ENCODE results near the gene SSRP1.
"Not testable (repeated sequence)": the region's sequence is repeated elsewhere in the genome, so short reads cannot be mapped to it uniquely, and the experiment has no call there.

Gene SSRP1

DNA sequence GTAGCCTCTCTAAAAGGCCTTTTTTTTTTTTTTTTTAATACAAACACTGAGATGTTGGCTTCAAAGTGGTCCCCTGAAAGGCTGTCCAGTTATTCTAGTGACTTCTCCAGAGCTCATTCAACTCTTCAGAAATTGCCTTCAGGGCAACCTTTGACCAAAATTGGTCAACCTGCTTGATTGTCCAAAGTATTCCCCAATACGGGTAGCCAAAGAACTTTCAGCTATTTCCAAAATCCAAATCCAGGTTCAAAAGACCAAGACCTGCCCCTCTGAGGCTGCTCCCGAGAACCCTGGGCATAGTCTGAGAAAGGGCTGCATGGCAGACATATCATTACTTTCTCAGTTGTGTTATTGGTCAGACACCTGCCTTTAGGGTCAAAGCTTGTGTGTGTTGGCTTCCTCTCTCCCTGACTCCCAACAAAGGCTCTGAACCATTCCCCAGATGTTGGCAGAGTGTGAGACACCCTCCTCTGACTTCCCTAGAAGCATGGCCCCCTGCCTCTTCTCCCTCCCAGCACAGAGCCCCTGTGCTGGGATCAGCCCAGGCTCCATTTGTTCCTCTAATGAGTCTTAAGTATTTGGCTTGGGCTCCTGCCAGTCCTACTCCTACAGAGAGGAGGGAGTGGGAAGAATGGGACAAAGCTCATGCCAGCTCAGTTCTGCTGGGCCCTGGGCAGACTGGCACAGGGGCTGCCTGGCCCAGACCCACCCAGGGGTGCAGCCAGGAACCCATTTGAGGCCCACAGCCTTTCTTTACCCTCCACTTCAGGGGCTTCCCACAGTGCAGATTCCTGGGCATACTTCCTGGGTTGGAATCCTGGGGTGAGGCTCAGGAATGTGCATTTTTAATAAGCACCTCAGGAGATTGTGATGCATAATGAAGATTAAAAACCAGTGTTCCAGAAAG, 41.2 kb downstream of the SSRP1 start:
- peak; percentile 46 for DNase-seq

DNA sequence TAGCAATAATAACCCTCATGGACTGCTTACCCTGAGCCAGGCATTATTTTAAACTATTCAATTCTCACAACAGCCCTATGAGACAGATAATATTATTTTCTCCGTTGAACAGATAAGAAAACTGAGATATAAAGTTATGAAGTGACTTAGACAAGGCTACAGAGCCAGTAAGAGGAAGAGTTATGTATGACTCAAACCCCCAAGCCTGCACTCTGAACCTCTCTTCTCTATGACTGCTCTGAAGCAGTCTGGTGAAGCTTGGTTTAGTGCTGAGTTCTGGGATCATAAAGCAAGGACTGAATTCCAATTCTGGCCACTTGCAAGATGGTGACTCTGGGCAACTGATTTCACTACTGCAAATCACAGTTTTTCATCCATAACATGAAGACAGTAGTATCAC, 45.4 kb downstream of the SSRP1 start:
- DNase-seq, result no peak

DNA sequence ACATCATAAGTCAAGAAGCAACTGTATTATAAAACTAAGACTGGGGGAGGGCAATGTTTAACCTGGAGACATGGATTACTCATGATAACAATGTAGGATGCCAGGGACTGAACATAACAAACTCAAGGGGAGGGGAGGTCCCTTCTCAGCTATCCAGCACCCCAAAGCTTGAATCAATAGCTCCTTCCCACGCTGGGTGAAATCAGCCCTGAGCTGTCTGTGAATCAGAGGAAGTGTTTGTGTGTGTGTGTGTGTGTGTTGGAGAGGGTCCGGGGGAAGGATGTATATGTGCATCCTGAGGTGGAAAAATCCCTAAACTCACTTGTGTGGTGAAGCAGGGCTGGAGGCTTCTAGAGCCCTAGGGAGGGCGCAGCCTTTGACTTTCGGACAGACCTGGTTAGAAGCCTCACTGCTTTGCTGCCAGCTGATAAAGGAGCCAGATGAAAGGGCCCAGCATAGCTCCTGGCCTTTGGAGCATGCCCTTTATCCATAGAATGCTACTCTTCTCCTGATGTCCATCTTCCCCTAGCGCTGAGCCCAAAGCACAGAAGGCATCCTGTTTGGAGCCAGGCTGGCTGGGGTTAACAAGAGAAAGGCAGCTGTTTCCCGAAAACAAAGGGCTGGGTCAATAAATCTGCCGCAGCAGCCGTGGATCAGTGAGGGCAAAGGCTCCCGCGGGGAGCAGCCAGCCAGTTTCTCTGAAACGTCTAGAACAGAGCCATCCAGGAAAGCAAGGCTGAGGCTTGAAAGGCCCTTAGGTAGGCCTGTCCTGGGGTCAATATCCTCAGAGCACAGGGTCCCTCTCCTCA, 46.7 kb downstream of the SSRP1 start:
- DNase-seq, result no peak

DNA sequence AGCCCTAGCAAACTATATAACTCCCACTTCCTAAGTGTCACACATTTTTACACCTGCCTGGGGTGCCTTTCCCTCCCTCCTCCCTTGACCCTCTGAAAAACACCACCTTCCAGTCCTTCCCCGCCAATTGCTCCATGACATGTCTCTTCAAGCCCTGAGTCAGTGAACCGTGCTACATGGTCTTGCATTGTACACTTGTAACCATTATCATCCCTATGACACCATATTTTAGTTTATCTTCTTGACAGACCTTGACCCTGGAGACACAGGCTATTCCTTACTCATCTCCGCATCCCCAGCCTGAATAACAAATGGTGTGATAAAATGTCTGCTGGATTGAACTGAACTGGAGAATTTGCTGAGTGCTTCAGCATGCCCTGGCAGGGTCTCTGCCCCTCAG, 47.8 kb downstream of the SSRP1 start:
- DNase-seq, result no peak

DNA sequence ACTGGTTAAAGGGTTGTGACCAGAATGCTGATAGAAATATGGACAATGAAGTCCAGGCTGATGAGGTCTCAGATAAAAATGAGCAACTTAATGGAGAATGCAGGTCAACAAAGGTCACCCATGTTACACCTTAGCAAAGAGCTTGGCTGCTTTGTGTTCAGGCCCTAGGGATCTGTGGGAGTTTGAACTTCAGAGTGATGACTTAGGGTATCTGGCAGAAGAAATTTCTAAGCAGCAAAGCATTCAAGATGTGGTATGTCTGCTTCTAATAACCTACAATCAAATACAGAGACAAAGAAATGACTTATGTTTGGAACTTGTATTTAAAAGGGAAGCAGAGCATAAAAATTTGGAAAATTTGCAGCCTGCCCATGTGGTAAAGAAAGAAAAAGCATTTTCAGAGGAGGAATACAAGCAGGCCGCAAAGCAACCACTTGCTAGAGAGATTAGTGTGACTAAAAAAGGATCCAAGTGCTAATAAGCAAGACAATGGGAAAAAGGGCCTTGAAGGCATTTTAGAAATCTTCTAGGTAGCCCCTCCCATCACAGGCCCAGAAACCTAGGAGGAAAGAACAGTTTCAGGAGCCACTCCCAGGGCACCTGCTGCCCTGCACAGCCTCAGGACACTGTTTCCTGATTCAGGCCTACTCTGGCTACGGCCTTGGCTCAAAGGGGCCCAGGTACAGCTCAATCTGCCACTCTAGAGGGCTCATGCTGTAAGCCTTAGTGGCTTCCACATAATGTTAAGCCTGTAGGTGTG, 52.3 kb downstream of the SSRP1 start:
- no peak for DNase-seq

DNA sequence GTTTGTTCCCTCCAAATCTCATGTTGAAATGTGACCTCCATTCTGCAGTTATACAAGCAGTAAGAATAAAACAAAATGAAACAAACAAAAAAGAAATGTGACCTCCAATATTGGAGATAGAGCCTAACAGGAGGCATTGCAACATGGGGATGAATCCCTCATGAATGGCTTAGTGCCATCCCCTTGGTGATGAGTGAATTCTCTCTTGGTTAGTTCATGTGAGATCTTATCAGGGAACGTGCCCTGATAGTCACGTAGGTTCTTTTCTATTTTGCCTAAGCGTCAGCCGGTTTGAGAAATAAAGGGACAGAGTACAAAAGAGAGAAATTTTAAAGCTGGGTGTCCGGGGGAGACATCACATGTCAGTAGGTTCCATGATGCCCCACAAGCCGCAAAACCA, 54.1 kb downstream of the SSRP1 start:
- DNase-seq, result not testable (repeated sequence)

DNA sequence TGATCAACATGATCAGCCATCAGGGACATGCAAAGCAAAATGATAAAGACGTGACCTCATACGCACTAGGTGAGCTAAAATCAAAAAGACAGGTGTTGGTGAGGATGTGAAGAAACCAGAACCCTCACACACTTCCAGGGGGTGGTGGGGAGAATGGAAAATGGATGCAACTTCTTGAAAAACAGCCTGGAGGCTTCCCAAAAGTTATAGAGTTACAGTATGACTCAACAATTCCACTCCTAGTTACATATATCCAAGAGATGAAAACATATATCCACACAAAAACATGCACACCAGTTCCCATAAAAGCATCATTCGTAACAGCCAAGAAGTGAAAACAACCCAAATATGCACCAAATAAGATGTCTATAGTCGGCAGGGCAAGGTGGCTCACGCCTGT, 56.6 kb downstream of the SSRP1 start:
- DNase-seq, result no peak

DNA sequence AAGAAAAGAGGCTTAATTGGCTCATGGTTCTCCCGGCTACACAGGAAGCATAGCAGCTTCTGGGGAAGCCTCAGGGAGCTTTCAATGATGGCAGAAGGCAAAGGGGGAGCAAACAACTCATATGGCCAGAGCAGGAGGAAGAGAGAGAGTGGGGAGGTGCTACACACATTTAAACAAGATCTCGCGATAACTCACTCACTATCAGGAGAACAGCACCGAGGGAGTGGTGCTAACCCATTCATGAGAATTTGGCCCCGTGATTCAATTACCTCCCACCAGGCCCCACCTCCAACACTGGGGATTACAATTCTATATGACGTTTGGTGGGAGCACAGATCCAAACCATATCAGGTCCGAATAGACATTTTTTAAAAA, 57.0 kb downstream of the SSRP1 start:
- DNase-seq, result no peak

DNA sequence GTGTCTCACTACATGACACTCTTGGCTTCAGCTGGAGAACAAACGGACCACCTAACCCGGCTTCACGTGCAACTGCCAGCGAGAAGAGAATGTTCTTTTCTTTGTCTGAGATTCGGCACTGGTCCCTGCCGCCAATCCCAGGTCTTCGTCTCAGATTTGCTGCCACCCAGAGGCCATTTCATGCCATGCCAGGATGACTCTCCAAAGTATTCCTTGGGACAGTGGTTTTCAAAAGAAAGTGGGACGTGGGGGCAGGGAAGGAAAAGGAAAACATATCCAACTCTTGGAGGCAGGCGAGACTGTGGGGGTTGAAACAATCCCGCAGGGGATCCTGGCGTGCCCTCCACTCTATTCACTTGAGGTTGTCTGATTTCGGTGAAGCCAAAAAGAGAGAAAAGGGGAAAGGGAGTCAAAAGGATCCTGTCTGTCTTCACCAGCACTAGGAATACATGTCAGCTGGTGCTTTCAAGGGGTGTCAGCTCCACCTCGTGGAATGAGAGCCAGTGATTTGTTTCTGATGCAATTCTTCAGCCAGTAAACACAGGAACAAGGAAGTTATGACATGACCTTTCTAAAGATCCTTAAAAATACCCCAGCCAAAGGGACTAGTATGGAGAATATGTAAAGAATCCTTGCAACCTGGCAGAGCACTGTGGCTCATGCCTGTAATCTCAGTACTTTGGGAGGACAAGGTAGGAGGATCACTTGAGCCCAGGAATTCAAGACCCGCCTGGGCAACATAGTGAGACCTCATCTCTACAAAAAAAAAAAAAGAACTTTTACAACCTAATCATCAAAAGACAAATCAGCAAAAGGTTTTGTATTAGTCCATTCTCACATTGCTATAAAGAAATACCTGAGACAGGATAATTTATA, 57.6 kb downstream of the SSRP1 start:
- peak; percentile 74 for DNase-seq

DNA sequence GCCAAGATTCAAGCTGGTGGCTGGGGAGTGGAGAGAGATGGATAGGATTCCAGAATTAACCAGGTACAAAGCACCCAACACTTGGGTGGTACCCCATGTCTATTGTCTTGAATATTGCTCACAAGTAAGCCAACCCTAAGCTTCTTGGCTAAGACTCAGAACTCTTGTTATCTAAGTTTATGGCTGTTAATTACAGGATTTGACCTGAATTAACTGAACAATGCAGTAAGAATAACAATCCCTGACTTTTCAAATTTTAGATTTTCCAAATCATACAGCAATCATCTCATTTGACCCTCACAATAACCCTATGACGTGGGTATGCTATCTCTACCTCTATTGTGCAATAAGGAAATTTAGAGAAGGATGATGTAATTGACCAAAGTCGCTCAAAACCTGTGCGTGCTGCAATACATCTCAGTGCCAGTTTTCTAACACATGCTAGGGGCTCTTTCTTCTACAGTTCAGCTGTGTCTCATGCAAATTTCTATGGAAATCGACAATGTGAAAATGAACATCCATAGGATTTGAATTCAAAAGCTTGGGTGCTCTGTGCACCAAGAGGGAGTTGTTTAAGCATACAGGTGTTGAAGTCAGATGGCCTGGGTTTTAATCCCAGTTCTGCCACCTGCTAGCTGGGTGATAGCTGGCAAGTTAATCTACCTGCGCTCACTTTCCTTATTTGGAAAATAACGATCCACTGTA, 58.6 kb downstream of the SSRP1 start:
- DNase-seq, result peak; percentile 58

DNA sequence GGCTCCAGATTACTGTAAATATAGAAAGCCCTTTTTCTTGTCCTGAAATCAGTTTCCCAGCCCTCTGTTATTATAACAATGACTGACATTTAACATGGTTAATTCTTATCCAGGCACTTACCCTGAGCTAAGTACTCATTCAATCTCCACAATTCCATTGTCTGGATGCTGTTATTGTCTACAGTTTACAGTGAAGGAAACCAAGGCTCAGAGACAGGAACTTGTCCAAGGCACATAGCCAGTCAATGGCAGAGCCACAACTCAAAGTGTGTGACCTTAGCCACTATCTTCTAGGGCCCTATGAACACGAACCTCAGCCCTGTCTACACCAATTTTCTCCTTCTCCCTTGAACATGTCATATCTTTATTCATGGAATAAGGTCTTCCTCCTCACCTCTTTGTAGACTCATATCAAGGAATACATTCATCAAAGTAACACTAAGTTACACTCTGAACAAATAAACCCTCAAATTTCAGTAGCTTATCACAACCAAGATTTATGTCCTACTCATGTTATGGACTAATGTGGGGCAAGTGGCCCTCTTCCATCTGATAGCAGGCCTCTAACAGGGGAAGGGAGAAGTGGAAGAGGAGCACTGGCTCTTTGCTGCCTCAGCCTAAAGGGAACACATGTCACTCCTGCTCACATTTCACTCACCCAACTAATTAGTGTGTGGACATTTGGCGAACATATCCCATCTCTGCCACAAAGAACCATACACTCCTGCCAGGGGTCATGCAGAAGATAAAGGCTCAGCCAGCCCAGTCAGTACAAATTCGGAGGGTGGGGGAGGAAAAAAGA, 59.3 kb downstream of the SSRP1 start:
- DNase-seq, result peak; percentile 63

All from NCI-H2171 treated with DMSO at 0.1 percent for 48 hours (cell line).